Dermis lymphatic vessel endothelial cell (primary cell): ENCODE measurements around the gene FILIP1L. TPM values are rescaled to one million over a fixed set of nuclear protein-coding genes. Genes with fewer than 3 reads are reported as not detected.

Source experiments
- total RNA-seq: library from RNA; depleted of rRNA; stranded (reverse); fragments of >200 nt; gene quantifications from 2 replicates; pipeline ENCODE4 v1.2.1, GENCODE V29; 2014

The FILIP1L gene
- 11.2 and 24.9 TPM in 2 replicates for total RNA-seq

GRCh38 chr3:100114413-100115030, at the start of gene FILIP1L:
TSS of gene FILIP1L (minus strand) at chr3:100114501.

GRCh38 chr3:99817437-99818240, 296.7 kb downstream of the FILIP1L start, which contains the start of gene CMSS1:
TSS of gene CMSS1 (plus strand) at chr3:99817862.

Other genes starting within 250 kb of the FILIP1L start
- 35.3 and 40.9 TPM in 2 replicates for gene TBC1D23, start 146.5 kb upstream of the FILIP1L start, total RNA-seq
- 7.0 and 8.7 TPM in 2 replicates for gene NIT2, start 220.3 kb upstream of the FILIP1L start, total RNA-seq